Progenitor cell of endocrine pancreas (in vitro differentiated cells): ENCODE measurements around the gene NBAS. TPM values are rescaled to one million over a fixed set of nuclear protein-coding genes. Genes with fewer than 3 reads are reported as not detected.

Experiments used
- DNase-seq: peaks from one replicate; pipeline ENCODE4 v3.0.0; 2021; ENCODE audit warnings: low spot score; ENCODE audit not compliant: unreplicated experiment
- H3K27ac Mint-ChIP-seq: 2 replicates; pipeline ENCODE4 v1.8.0; 2021; ENCODE audit warnings: mild to moderate bottlenecking, moderate library complexity, mixed read lengths
- H3K27me3 Mint-ChIP-seq: 2 replicates; pipeline ENCODE4 v1.8.0; 2021; ENCODE audit warnings: mixed read lengths
- H3K36me3 Mint-ChIP-seq: 2 replicates; pipeline ENCODE4 v1.8.0; 2022; ENCODE audit warnings: mixed read lengths; ENCODE audit not compliant: insufficient read depth
- H3K4me1 Mint-ChIP-seq: 2 replicates; pipeline ENCODE4 v1.8.0; 2021; ENCODE audit warnings: low read depth, mixed read lengths
- H3K4me3 Mint-ChIP-seq: 2 replicates; pipeline ENCODE4 v1.8.0; 2021; ENCODE audit warnings: low read depth, mild to moderate bottlenecking, moderate library complexity, mixed read lengths
- H3K9me3 Mint-ChIP-seq: 2 replicates; pipeline ENCODE4 v1.8.0; 2021; ENCODE audit warnings: low read depth, mixed read lengths
- CTCF ChIP-seq: fragments of 200-600 bp; sonication (generic); IDR thresholded peaks from one replicate; pipeline ENCODE4 v1.5.0; 2021; ENCODE audit warnings: antibody characterized with exemption, mild to moderate bottlenecking; ENCODE audit not compliant: unreplicated experiment
- total RNA-seq: library from RNA; stranded (reverse); gene quantifications from 2 replicates; pipeline ENCODE4 v1.2.1, GENCODE V29; 2021

Gene NBAS
- total RNA-seq, 1 donor from 2014 or later: 63.0 TPM

GRCh38 chr2:15155959-15156574 is 405.1 kb downstream of the NBAS start:
- TF ChIP-seq CTCF: no peak
- H3K27ac Mint-ChIP-seq: no peak overlapping the region
- no peaks in the 10 kb centered on the region for H3K36me3 Mint-ChIP-seq

GRCh38 chr2:15154297-15154696 is 406.8 kb downstream of the NBAS start:
- no peak overlapping the region for H3K27ac Mint-ChIP-seq
- no peaks in the 10 kb centered on the region for H3K36me3 Mint-ChIP-seq

More at GRCh38 chr2:15155959-15156574, 405.1 kb downstream of the NBAS start:
- no peak for DNase-seq
- Mint-ChIP-seq H3K9me3 (peaks cover 3% of the 10 kb centered on the region), H3K4me3 (no peak overlapping the region), H3K4me1 (peaks cover 11% of the 10 kb centered on the region), H3K27me3 (no peaks in the 10 kb centered on the region)

GRCh38 chr2:15152382-15152781 is 408.8 kb downstream of the NBAS start:
- H3K27ac Mint-ChIP-seq: no peak overlapping the region
- H3K4me1 Mint-ChIP-seq: peaks cover 7% of the 10 kb centered on the region
- peaks cover 3% of the 10 kb centered on the region for H3K9me3 Mint-ChIP-seq

More at GRCh38 chr2:15154297-15154696, 406.8 kb downstream of the NBAS start:
- no peak for TF ChIP-seq CTCF
- H3K27me3 Mint-ChIP-seq: no peaks in the 10 kb centered on the region
- no peak for DNase-seq
- peaks cover 9% of the 10 kb centered on the region for H3K4me1 Mint-ChIP-seq
- peaks cover 3% of the 10 kb centered on the region for H3K9me3 Mint-ChIP-seq
- H3K4me3 Mint-ChIP-seq: no peak overlapping the region

GRCh38 chr2:15149063-15149462 is 412.1 kb downstream of the NBAS start:
- DNase-seq: no peak
- no peaks in the 10 kb centered on the region for H3K27me3 Mint-ChIP-seq
- no peak for TF ChIP-seq CTCF
- no peak overlapping the region for H3K27ac Mint-ChIP-seq
- H3K36me3 Mint-ChIP-seq: no peaks in the 10 kb centered on the region
- H3K4me1 Mint-ChIP-seq: peaks cover 6% of the 10 kb centered on the region
- H3K4me3 Mint-ChIP-seq: no peak overlapping the region
- H3K9me3 Mint-ChIP-seq: peaks cover 3% of the 10 kb centered on the region

More at GRCh38 chr2:15152382-15152781, 408.8 kb downstream of the NBAS start:
- Mint-ChIP-seq H3K27me3 (no peaks in the 10 kb centered on the region), H3K36me3 (no peaks in the 10 kb centered on the region), H3K4me3 (no peak overlapping the region)
- no peak for DNase-seq
- no peak for TF ChIP-seq CTCF

- Mint-ChIP-seq H3K27me3 (no peaks in the 10 kb centered on the region), H3K36me3 (no peaks in the 10 kb centered on the region), H3K4me1 (peaks cover 13% of the 10 kb centered on the region), H3K9me3 (peaks cover under 1% of the 10 kb centered on the region), H3K4me3 (no peak overlapping the region), H3K27ac (no peak overlapping the region)
- no peak for DNase-seq
- TF ChIP-seq CTCF: no peak
Measured at GRCh38 chr2:15147591-15147990, 413.5 kb downstream of the NBAS start.
